WTC11 (cell line): Measurements from ENCODE around the gene NCAPD2.

Source experiments
- ATF1 ChIP-seq: sonication (generic); formaldehyde crosslinking; IDR thresholded peaks from 2 replicates; pipeline ENCODE4 v1.8.1; 2023; ENCODE audit warnings: mild to moderate bottlenecking, moderate library complexity, missing genetic modification reagents
- FOXP1 ChIP-seq: sonication (generic); formaldehyde crosslinking; IDR thresholded peaks from 2 replicates; pipeline ENCODE4 v1.8.0; 2022; ENCODE audit warnings: missing genetic modification reagents, mild to moderate bottlenecking, moderate library complexity, borderline replicate concordance
- TF ChIP-seq, protein P1 (sequence below): fragments of 200-600 bp; IDR thresholded peaks from 2 replicates; pipeline ENCODE4 v1.8.0; 2022; ENCODE audit warnings: antibody characterized with exemption

- TF ChIP-seq, protein P1, sequence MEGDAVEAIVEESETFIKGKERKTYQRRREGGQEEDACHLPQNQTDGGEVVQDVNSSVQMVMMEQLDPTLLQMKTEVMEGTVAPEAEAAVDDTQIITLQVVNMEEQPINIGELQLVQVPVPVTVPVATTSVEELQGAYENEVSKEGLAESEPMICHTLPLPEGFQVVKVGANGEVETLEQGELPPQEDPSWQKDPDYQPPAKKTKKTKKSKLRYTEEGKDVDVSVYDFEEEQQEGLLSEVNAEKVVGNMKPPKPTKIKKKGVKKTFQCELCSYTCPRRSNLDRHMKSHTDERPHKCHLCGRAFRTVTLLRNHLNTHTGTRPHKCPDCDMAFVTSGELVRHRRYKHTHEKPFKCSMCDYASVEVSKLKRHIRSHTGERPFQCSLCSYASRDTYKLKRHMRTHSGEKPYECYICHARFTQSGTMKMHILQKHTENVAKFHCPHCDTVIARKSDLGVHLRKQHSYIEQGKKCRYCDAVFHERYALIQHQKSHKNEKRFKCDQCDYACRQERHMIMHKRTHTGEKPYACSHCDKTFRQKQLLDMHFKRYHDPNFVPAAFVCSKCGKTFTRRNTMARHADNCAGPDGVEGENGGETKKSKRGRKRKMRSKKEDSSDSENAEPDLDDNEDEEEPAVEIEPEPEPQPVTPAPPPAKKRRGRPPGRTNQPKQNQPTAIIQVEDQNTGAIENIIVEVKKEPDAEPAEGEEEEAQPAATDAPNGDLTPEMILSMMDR, result no peak
- TF ChIP-seq FOXP1 (CRISPR knock-in tag) (no peak), ATF1 (CRISPR knock-in tag) (no peak)
Measured at GRCh38 chr12:6551496-6552139, 57.7 kb downstream of the NCAPD2 start.
